Pancreas (tissue), 10 donors: ENCODE results near the gene CRCP. TPM values are rescaled to one million over a fixed set of nuclear protein-coding genes. Genes with fewer than 3 reads are reported as not detected.

Experiments
- ATAC-seq, 4 donors: fragments of 200-7000 bp; cut with Tn5 transposase; one replicate each; pipeline versions ENCODE4 v1.8.0 to v1.9.1; 2020; ENCODE audit warnings: mild to moderate bottlenecking in 4 of 4, moderate library complexity in 4 of 4
- DNase-seq, 6 donors: peaks; one replicate each; pipeline ENCODE4 v3.0.0-alpha.2; 2020
- FAIRE-seq: peaks from 2 replicates; lab custom pipeline; 2012; peaks lifted over from hg19 to GRCh38; lab: Jason Lieb, UNC
- H3K27ac ChIP-seq, 4 donors: fragments of 200-600 bp; sonication (generic); 1 replicate in 3 of 4; 2 replicates in 1 of 4; pipeline versions ENCODE4 v1.5.0 to v1.8.0; 2020
- H3K27me3 ChIP-seq, 4 donors: fragments of 200-600 bp; one replicate each; pipeline ENCODE4 v1.8.0; 2021
- H3K36me3 ChIP-seq, 3 donors: fragments of 200-600 bp; sonication (generic) in 1 of 3; one replicate each; pipeline versions ENCODE4 v1.5.0 to v1.8.0; 2020 to 2021
- H3K4me1 ChIP-seq, 3 donors: fragments of 200-600 bp; one replicate each; pipeline ENCODE4 v1.8.0; 2021
- H3K4me3 ChIP-seq, 4 donors: fragments of 200-600 bp; sonication (generic) in 2 of 4; one replicate each; pipeline versions ENCODE4 v1.5.0 to v1.8.0; 2020 to 2021
- H3K9me3 ChIP-seq, 4 donors: fragments of 200-600 bp; one replicate each; pipeline ENCODE4 v1.8.0; 2021
- CTCF ChIP-seq, 4 donors: fragments of 200-600 bp; sonication (generic) in 3 of 4; IDR thresholded peaks; one replicate each; pipeline versions ENCODE4 v1.5.0 to v1.8.0; 2021; ENCODE audit warnings: antibody characterized with exemption in 4 of 4
- WGBS, 2 donors: extraction: QIAGEN DNeasy Blood & Tissue Kit; methylation state at CpG; one replicate each; pipeline ENCODE4 v1.1.7; 2013; 5-methylcytosine and 5-hydroxymethylcytosine counted together
- intact Hi-C, 3 donors: fragments of 100-400 bp; cut with DNase I; formaldehyde crosslinking; loops; one replicate each; pipeline versions ENCODE4 v1.11.1 to v1.14.2; 2022
- polyA plus RNA-seq, 2 donors: library from polyadenylated mRNA; stranded (reverse); fragments of 200-250 nt; gene quantifications; one replicate each; pipeline ENCODE4 v1.2.3, GENCODE V29; 2013
- total RNA-seq, 6 donors: library from RNA; stranded (reverse); fragmentation: NEBNext Ultra II Directional in 4 of 6; extraction: Animal tissue kit (Norgen Biotek cat#: 25700) in 4 of 6; gene quantifications; one replicate each; pipeline versions ENCODE4 v1.2.1 to v1.2.4, GENCODE V29; 2021 to 2023
- donor health status: healthy with polysubstance abuse.
- donor health status: DM: no; HTN: no; CAD: no; lungs with moderate emphysema.
- donor health status: DM: no; HTN: no; CAD: no.
- donor health status: control.
- donor health status: control.
- donor health status: Bipolar disorder and iron deficiency.
- donor health status: DM: yes; HTN: yes; CAD: no.
- donor health status: DM: no; HTN: no; CAD: no.
- donor health status: DM: no; HTN: no; CAD: no.
- donor health status: DM: yes; HTN: yes; CAD: no.

CRCP gene
- total and polyA plus RNA-seq, 8 donors: 12.9 to 28.2 (median 18.7) TPM

DNA sequence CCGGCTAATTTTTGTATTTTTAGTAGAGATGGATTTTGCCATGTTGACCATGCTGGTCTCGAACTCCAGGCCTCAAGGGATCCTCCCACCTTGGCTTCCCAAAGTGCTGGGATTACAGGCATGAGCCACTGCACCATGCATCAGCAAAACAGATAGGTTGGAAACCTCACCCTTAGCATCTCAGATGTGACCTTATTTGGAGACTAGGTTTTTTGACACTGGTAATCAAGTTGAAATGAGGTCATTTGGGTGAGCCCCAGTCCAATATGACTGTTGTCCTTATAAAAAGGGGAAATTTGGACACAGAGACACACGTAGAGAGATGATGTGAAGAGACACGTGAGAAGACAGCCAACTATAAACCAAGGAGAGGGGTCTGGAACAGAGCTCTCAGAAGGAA lies 48.0 kb downstream of the CRCP start:
- no peak for ATAC-seq
- no peak for FAIRE-seq
- intact Hi-C loops: no loop called here

GRCh38 chr7:66163186-66163610 lies 48.6 kb downstream of the CRCP start:
- FAIRE-seq (no peak), ATAC-seq (no peak), DNase-seq (no peak)
- Histone ChIP-seq H3K27ac (no peak overlapping the region), H3K4me1 (no peaks in the 10 kb centered on the region), H3K36me3 (no peaks in the 10 kb centered on the region), H3K9me3 (no peaks in the 10 kb centered on the region), H3K27me3 (no peaks in the 10 kb centered on the region), H3K4me3 (no peak overlapping the region)
- 96 to 97% methylated on average over 1 of the region's 1 CpG for WGBS, 2 donors
- intact Hi-C loops: no loop called here
- TF ChIP-seq CTCF (IDR thresholded peaks at IDR 0.05): no peak

More for the DNA sequence above, 48.0 kb downstream of the CRCP start:
- Histone ChIP-seq H3K4me3 (no peak overlapping the region), H3K9me3 (no peaks in the 10 kb centered on the region), H3K4me1 (no peaks in the 10 kb centered on the region), H3K27ac (no peak overlapping the region), H3K36me3 (no peaks in the 10 kb centered on the region), H3K27me3 (no peaks in the 10 kb centered on the region)
- TF ChIP-seq CTCF (IDR thresholded peaks at IDR 0.05): no peak
- 88 to 93% methylated on average over 4 of the region's 4 CpGs for WGBS, 2 donors
- no peak for DNase-seq

DNA sequence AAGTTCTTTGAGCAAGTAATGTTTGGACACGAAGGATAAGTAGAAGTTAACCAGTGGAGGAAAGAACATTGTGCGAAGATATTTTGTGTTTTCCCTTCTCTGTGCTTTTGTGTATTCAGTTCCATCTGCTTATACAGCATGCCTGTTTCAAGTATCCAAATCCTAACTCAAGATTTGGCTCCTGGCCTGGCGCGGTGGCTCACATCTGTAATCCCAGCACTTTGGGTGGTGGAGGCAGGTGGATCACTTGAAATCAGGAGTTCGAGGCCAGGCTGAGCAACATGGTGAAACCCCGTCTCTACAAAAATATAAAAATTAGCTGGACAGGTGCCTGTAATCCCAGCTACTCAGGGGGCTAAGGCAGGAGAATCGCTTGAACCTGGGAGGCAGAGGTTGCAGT lies 49.7 kb downstream of the CRCP start:
- H3K9me3 ChIP-seq: no peaks in the 10 kb centered on the region
- ATAC-seq: no peak
- TF ChIP-seq CTCF (IDR thresholded peaks at IDR 0.05): no peak
- no peaks in the 10 kb centered on the region for H3K36me3 ChIP-seq
- H3K4me1 ChIP-seq: no peaks in the 10 kb centered on the region
- no peak for DNase-seq
- intact Hi-C loops: no loop called here
- H3K4me3 ChIP-seq: no peak overlapping the region
- no peak for FAIRE-seq
- WGBS, 2 donors: 81% methylated on average over 7 of the region's 7 CpGs
- no peak overlapping the region for H3K27ac ChIP-seq
- no peaks in the 10 kb centered on the region for H3K27me3 ChIP-seq

DNA sequence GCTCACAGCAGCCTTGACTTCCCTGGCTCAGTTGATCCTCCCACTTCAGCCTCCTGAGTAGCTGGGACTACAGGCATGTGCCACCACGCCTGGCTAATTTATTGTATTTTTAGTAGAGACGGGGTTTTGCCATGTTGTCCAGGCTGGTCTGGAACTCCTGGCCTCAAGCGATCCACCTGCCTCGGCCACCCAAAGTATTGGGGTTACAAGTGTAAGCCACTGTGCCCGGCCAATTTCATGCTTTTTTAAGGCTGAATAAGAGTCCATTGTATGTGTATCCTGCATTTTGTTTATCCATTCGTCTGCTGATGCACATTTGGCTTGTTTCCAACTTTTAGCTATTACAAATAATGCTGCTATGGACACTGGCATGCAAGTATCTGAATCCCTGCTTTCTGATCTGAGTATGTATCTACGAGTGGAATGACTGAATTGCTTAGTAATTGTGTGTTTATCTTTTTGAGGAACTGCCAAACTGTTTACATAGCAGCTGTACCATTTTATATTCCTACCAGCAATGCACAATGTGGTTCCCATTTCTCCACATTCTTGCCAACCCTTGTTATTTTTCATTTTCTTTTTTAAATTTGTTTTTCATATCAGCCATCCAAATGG lies 53.2 kb downstream of the CRCP start:
- Histone ChIP-seq H3K27me3 (no peaks in the 10 kb centered on the region), H3K27ac (no peak overlapping the region), H3K9me3 (no peaks in the 10 kb centered on the region), H3K36me3 (no peaks in the 10 kb centered on the region), H3K4me1 (no peaks in the 10 kb centered on the region), H3K4me3 (no peak overlapping the region)
- WGBS, 2 donors: 59 to 64% methylated on average over 7 of the region's 7 CpGs
- no peak for TF ChIP-seq CTCF (IDR thresholded peaks at IDR 0.05)
- intact Hi-C loops: no loop called here
- no peak for FAIRE-seq
- peak in 1 of 4 donors; percentile 33 for ATAC-seq
- no peak for DNase-seq

DNA sequence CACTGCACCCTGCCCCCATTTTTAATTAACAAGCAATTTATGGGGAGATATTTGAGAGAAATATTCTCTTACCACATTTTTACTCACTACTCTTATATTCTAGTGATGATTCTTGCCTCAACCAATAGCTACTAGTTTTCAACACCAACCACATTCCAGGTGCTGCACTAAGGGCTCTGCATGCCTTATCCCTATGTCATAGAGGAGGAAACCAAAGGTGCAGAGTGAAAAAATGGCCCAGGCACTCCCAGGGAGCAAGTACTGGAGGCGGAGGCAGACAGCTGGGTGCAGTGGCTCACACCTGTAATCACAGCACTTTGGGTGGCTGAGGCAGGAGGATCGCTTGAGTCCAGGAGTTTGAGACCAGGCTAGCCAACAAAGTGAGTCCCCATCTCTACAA lies 55.0 kb downstream of the CRCP start:
- WGBS, 2 donors: 88 to 89% methylated on average over 2 of the region's 2 CpGs
- H3K27ac ChIP-seq: no peak overlapping the region
- H3K4me3 ChIP-seq: no peak overlapping the region
- intact Hi-C loops: no loop called here
- no peaks in the 10 kb centered on the region for H3K9me3 ChIP-seq
- no peak for FAIRE-seq
- DNase-seq: no peak
- no peaks in the 10 kb centered on the region for H3K4me1 ChIP-seq
- ATAC-seq: no peak
- no peaks in the 10 kb centered on the region for H3K27me3 ChIP-seq
- TF ChIP-seq CTCF (IDR thresholded peaks at IDR 0.05): no peak
- H3K36me3 ChIP-seq: no peaks in the 10 kb centered on the region
